Dendritic cell treated with granulocyte-macrophage colony-stimulating factor and Interleukin-4, amounts not matched to agents 40 ng/mL and 50 ng/mL, for 4 days (primary cell): Measurements from ENCODE around the gene PTOV1.

Experiments
- H3K27ac Mint-ChIP-seq: one replicate; pipeline ENCODE4 v1.8.0; 2022; ENCODE audit warnings: mild to moderate bottlenecking, mixed read lengths
- H3K27me3 Mint-ChIP-seq: one replicate; pipeline ENCODE4 v1.8.0; 2022; ENCODE audit warnings: mild to moderate bottlenecking, mixed read lengths
- H3K36me3 Mint-ChIP-seq: one replicate; pipeline ENCODE4 v1.8.0; 2022; ENCODE audit warnings: low read depth, mixed read lengths
- H3K4me1 Mint-ChIP-seq: one replicate; pipeline ENCODE4 v1.8.0; 2022; ENCODE audit warnings: low read depth, mixed read lengths
- H3K4me3 Mint-ChIP-seq: one replicate; pipeline ENCODE4 v1.8.0; 2022; ENCODE audit warnings: mild to moderate bottlenecking, moderate library complexity, mixed read lengths
- H3K9me3 Mint-ChIP-seq: one replicate; pipeline ENCODE4 v1.8.0; 2022; ENCODE audit warnings: mixed read lengths
- intact Hi-C: fragments of 100-400 bp; cut with micrococcal nuclease; formaldehyde crosslinking; loops from one replicate; pipeline ENCODE4 v1.15.0; 2022

PTOV1 gene

DNA sequence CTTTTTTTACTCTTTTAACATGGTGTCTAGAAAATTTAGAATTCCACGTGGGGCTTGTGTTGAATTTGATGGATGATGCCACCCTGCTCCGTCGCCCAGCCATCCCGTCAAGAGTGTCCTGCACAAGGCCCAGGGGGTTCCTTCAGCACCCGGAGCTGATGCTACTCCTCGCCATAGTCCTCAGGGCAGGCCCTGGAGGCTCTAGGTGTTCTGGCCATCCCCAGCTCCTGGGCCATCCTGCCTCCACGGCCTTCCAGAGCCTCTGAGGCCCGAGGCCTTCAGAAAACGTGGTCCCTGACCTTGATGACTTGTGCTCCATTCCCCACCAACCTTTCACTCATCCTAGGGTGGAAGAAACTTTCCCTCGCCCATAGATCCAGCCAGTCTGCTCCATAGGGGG, 22.9 kb downstream of the PTOV1 start:
- no peaks in the 10 kb centered on the region for H3K36me3 Mint-ChIP-seq
- H3K4me3 Mint-ChIP-seq, result no peak overlapping the region
- peaks cover 57% of the 10 kb centered on the region for H3K4me1 Mint-ChIP-seq
- no peaks in the 10 kb centered on the region for H3K27me3 Mint-ChIP-seq
- no peaks in the 10 kb centered on the region for H3K9me3 Mint-ChIP-seq
- peak overlapping the region; percentile 7 for H3K27ac Mint-ChIP-seq
- intact Hi-C loops, result no loop called here

DNA sequence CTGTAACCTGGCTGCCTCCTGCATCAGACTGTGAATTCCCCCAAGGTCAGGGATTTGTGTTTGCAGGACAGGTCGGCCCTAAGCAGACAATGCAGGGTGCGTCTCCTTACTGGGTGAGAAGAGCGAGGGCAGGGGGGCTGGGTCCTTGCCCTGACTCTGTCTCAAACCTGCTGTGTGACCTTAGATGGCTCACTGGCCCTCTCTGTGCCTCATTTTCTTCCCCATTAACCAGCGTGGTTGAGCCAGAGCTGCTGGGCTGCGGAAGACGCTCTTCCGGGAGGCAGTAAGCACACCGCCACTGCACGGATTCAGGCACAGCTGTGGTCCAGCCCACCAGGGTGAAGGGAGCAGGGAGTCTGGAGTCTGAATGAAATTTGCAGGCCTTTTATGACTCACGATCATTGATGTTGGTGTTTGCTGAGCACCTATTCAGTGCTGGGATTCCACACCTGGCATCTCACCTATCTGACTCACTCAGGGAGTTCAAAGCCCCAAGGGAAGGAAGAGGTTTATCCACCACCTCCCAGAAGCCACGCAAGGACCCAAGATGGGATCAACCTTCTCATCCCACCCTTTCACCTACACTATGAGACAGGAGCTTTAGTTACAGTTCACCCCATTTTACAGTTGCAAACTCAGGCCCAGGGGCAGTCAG, 23.7 kb downstream of the PTOV1 start:
- no peak overlapping the region for H3K4me3 Mint-ChIP-seq
- peaks cover 64% of the 10 kb centered on the region for H3K4me1 Mint-ChIP-seq
- H3K27me3 Mint-ChIP-seq, result no peaks in the 10 kb centered on the region
- intact Hi-C loops, result no loop called here
- H3K9me3 Mint-ChIP-seq, result no peaks in the 10 kb centered on the region
- peak overlapping the region; percentile 7 for H3K27ac Mint-ChIP-seq
- H3K36me3 Mint-ChIP-seq, result no peaks in the 10 kb centered on the region

DNA sequence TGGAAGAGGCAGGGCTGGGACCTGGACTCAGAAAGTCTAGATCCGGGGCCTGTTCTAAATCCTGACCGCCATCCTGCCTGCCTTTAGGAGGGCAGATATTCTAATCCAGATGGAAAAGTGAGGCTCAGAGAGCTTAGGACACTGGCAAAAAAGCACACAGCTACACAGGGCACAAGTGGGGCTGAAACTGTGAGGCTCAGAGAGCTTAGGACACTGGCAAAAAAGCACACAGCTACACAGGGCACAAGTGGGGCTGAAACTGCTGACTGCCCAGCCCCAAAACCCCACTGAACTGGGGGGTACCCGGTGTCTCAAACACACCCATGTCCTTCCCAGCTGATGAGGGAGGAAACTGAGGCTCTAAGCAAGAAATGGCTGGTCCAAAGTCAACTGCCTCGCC, 24.2 kb downstream of the PTOV1 start:
- H3K27me3 Mint-ChIP-seq, result no peaks in the 10 kb centered on the region
- H3K4me1 Mint-ChIP-seq, result peaks cover 67% of the 10 kb centered on the region
- no peaks in the 10 kb centered on the region for H3K9me3 Mint-ChIP-seq
- H3K36me3 Mint-ChIP-seq, result no peaks in the 10 kb centered on the region
- intact Hi-C loops, result no loop called here
- no peak overlapping the region for H3K4me3 Mint-ChIP-seq
- no peak overlapping the region for H3K27ac Mint-ChIP-seq

DNA sequence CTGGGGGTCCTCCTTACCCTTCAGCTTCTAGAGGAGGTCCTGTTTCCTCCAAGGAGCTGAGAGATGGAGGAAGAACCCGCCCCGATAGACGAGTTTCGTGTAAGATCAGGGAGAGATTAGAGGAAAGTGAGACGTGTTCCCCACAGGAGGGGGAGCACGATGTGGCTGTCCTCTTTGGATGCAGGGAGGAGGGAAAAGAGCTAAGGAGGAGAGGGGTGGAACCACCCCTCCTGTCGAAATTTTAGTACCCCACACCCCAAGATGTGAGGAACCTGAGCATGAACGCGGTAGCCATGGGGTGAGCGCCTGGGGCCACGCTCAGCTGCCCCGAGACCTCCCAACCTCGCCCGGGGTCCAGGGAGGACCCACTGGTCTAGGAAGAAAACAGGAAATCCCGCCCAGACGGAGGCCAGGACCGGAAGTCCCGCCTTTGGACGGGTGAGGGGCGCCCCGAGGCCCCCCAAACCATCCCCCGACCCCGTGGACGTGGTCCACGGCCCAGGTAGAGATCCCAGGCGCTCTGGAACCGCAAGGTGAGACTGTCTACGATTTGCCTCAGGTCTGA, 25.0 kb downstream of the PTOV1 start:
- no peaks in the 10 kb centered on the region for H3K9me3 Mint-ChIP-seq
- intact Hi-C loops, result loop anchor here (2.0 kb wide), 1 partner anchor 63 kb away; the partner anchor contains the start of gene FUZ
- H3K36me3 Mint-ChIP-seq, result no peaks in the 10 kb centered on the region
- peaks cover 75% of the 10 kb centered on the region for H3K4me1 Mint-ChIP-seq
- H3K4me3 Mint-ChIP-seq, result no peak overlapping the region
- H3K27ac Mint-ChIP-seq, result no peak overlapping the region
- no peaks in the 10 kb centered on the region for H3K27me3 Mint-ChIP-seq

DNA sequence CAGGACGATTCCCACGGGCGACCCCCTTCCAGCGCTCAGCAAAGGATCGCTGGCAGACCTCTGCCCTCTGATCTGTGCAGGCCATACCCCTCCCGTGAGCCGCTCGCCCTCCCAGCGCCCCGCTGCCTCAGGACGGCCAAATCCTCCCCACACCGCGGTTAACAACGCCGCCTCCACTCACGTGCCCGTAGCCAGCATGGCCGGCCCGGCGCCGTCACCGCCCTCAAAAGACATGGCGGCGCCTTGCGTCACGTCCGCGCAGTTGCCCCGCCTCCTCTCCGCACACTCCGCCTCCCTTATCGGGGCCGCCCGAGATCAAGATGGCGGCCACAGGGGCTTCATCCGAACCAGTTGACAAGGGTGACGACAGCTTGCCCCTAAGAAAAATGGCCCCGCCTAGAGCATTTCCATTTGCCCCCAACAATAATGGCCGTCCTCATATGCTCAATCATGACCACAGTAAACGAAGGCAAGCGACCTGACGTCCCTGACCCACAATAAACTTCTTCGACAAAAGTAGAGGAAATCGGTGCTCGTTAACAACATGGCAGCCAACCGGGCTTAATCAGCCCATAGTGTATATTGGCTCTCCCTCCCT, 25.6 kb downstream of the PTOV1 start:
- no peaks in the 10 kb centered on the region for H3K36me3 Mint-ChIP-seq
- no peaks in the 10 kb centered on the region for H3K27me3 Mint-ChIP-seq
- H3K27ac Mint-ChIP-seq, result no peak overlapping the region
- no peaks in the 10 kb centered on the region for H3K9me3 Mint-ChIP-seq
- H3K4me3 Mint-ChIP-seq, result no peak overlapping the region
- H3K4me1 Mint-ChIP-seq, result peaks cover 78% of the 10 kb centered on the region
- intact Hi-C loops, result loop anchor here (1.0 to 2.0 kb wide), 2 partner anchors 9 to 64 kb away; partner anchors contain the start of genes FUZ and PNKP

DNA sequence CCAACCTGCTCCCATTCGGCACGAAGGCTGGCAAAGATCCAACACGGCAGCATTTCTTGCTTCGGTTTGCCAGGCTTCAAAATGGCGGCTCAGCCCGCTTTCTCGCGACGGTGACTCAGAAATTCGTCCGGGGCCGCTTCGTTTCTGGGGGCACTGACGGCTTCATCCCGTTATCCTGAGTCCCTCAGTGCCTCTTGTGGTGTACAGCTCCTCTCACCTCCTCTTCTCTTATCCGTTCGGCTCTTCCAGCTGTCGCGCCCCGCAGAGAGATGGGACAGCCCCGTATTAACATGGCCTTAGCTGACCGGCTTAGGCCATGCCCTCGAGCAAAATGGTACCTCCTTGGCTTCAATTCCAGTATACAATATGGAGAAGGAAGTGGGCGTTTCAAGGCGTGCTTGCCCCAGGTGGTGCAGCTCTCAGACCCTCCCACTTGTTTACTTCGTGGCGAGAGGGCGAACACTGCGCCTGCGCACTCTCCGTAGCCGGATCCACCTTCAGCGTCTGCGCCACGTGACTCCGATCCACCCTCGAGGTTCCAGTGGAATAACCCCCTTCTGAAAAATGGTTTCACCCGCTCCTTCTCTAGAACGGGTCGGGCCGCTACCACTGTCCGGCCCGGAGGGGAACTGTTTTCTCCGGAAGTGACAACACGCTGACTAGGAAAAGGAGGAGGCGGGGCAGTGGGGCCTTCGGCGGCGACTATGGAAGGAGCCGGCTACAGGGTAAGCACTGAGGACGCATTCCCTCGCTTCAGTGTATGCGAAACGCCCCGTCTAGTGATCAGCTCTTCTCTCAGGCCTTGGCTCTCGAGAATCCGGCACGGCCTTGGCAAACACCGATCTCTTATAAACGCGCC, 26.3 kb downstream of the PTOV1 start, which contains the start of the genes AKT1S1 and TBC1D17:
Gene AKT1S1, minus strand, starts transcription at position 336 of the 859 bp plus-strand sequence. CDS start 4,060 bp downstream, outside the sequence.
Gene TBC1D17, plus strand, starts transcription at position 683 of the 859 bp plus-strand sequence. Its CDS starts 22 bp downstream, at position 705.
- intact Hi-C loops, result loop anchor here (1.0 to 2.0 kb wide), 2 partner anchors 10 to 64 kb away; partner anchors contain the start of genes FUZ and PNKP
- Mint-ChIP-seq H3K36me3 (no peaks in the 10 kb centered on the region), H3K9me3 (no peaks in the 10 kb centered on the region), H3K27me3 (no peaks in the 10 kb centered on the region), H3K4me1 (peaks cover 78% of the 10 kb centered on the region), H3K4me3 (no peak within 1 kb of the TSS), H3K27ac (no peak within 1 kb of the TSS)

DNA sequence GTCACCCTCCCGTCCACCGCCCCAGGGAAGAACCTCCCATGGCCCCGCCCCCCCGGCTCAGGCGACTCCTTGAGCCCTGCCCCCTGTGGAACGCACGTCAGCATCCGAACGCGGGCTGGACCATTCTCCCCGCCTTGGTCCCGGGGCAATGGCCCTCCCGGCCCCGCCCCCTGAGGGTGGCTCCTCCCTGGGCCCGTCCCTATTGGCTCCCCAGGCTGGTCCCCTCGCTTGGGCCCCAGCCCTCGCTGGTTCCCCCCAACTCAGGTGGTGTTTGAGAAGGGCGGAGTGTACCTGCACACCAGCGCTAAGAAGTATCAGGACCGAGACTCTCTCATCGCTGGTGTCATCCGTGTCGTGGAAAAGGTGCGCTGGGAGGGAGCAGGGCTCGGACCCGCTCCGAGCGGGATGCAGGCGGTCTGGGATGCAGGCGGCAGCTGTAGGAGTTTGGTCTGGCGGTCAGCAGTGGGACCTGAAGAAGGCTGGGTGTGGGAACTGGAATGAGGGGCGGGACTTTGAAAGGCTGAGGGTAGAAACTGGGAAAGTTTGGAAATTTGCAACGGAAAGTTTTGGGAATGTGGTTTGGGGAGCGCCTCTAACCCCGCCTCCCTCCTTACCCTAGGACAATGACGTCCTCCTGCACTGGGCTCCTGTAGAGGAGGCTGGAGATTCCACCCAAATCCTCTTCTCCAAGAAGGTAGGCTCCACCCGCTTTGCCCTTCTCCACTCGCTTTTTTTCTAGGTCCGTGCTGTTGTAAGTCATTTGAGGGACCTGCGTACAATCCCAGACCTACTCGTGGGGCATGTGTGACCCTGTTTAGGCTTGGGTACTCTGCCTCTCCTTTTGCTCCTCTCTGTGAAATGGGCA, 27.2 kb downstream of the PTOV1 start:
- no peak overlapping the region for H3K4me3 Mint-ChIP-seq
- H3K27me3 Mint-ChIP-seq, result no peaks in the 10 kb centered on the region
- H3K27ac Mint-ChIP-seq, result no peak overlapping the region
- intact Hi-C loops, result loop anchor here (1.0 to 2.0 kb wide), 2 partner anchors 11 to 65 kb away; partner anchors contain the start of genes FUZ and PNKP
- peaks cover 76% of the 10 kb centered on the region for H3K4me1 Mint-ChIP-seq
- no peaks in the 10 kb centered on the region for H3K36me3 Mint-ChIP-seq
- no peaks in the 10 kb centered on the region for H3K9me3 Mint-ChIP-seq

DNA sequence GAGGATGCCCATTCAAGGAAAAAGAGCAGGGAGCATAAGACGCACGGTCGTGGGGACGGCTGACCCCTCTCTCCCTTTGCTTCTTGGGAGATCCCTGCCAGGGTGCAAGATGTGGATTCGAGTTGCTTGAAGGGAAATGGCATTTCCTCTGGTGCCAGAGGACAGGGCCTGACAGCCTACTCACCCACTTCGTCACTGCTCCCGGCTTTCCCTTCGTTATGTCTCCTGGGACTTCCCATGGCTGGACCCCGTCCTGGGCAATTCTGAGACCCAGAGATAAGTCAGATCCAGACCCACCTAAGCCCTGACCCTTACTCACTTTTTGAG, 27.7 kb downstream of the PTOV1 start:
- no peaks in the 10 kb centered on the region for H3K27me3 Mint-ChIP-seq
- no peak overlapping the region for H3K27ac Mint-ChIP-seq
- no peaks in the 10 kb centered on the region for H3K36me3 Mint-ChIP-seq
- no peak overlapping the region for H3K4me3 Mint-ChIP-seq
- intact Hi-C loops, result no loop called here
- H3K9me3 Mint-ChIP-seq, result no peaks in the 10 kb centered on the region
- H3K4me1 Mint-ChIP-seq, result peaks cover 76% of the 10 kb centered on the region

DNA sequence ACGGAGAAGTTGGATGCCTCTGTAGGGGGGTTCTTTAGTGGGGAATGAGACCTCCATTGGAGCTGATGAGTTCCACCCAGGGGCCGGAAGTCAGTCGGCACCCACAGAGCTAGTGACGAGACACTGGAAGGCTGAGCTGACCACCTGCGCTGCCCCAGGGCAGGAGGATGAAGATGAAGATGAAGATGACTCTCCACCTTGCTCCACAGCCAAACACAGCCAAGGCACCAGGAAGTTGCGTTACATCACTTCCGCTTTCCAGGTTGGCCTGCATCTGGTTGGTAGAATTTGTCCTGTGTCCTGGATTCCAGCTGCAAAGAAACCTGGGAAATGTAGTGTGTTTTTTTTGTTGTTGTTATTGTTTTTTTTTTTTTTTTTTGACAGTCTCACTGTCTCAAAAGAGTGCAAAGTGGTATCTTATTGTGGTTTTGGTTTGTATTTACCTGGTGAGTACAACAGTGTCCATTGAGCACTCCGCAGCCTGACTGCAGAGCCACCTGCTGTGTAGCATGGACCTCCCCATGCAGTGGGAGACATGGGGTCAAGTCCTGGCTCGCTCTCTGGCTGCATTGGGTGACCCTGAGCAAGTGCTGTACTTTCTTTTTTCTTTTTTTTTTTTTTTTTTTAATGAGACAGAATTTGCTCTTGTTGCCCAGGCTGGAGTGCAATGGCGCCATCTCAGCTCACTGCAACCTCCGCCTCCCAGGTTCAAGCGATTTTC, 28.4 kb downstream of the PTOV1 start:
- Mint-ChIP-seq H3K4me3 (no peak overlapping the region), H3K27me3 (no peaks in the 10 kb centered on the region), H3K27ac (no peak overlapping the region), H3K9me3 (no peaks in the 10 kb centered on the region), H3K36me3 (no peaks in the 10 kb centered on the region), H3K4me1 (peaks cover 76% of the 10 kb centered on the region)
- intact Hi-C loops, result no loop called here

DNA sequence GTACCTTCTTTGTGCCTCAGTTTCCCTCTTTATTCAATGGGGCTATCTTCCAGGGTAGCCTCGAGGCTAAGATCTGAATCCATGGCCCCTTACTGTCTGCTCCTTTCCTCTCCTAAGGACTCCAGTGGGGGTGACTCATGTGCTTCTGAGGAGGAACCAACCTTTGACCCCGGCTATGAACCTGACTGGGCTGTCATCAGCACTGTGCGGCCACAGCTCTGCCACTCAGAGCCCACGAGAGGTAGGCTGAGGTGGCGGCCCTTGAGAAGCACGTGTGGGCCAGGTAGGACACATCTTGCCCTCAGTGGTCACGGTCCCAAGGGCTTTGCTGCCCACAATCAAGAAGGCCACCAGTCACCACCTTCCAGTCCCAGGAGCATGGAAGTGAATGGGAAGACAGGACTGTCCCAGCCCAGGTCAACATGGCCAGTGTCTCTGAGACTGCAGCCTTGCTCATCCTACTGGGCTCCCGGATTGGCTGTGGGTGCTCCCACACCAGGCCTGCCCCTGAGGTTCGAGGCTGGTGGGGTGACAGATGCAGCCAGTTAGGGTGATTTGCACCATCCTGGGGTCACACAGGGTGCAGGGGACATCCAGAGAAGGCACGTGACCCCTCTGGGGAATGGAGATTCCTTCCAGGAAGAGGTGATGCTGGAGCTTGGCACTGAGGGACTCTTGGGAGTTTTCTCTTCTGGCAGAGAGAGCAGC, 29.4 kb downstream of the PTOV1 start:
- Mint-ChIP-seq H3K9me3 (no peaks in the 10 kb centered on the region), H3K4me3 (no peak overlapping the region), H3K27ac (peak overlapping the region; percentile 68), H3K36me3 (no peaks in the 10 kb centered on the region), H3K4me1 (peaks cover 72% of the 10 kb centered on the region), H3K27me3 (no peaks in the 10 kb centered on the region)
- intact Hi-C loops, result no loop called here

DNA sequence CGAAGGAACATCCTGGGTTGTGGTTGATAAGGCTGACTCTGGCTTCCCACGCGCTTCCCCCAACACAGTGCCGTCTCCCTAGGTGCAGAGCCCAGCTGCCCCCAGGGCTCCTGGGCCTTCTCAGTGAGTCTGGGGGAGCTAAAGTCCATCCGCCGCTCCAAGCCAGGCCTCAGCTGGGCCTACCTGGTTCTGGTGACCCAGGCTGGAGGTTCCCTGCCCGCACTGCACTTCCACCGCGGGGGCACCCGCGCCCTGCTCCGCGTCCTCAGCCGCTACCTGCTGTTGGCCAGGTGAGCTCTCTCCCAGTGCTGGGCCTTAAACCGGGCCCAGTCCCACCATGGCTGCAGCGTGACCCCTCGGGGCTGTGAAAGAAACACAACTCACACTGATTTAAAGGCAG, 30.2 kb downstream of the PTOV1 start:
- H3K4me3 Mint-ChIP-seq, result no peak overlapping the region
- peaks cover 65% of the 10 kb centered on the region for H3K4me1 Mint-ChIP-seq
- H3K27ac Mint-ChIP-seq, result peak overlapping the region; percentile 64
- no peaks in the 10 kb centered on the region for H3K9me3 Mint-ChIP-seq
- intact Hi-C loops, result no loop called here
- no peaks in the 10 kb centered on the region for H3K27me3 Mint-ChIP-seq
- H3K36me3 Mint-ChIP-seq, result no peaks in the 10 kb centered on the region

DNA sequence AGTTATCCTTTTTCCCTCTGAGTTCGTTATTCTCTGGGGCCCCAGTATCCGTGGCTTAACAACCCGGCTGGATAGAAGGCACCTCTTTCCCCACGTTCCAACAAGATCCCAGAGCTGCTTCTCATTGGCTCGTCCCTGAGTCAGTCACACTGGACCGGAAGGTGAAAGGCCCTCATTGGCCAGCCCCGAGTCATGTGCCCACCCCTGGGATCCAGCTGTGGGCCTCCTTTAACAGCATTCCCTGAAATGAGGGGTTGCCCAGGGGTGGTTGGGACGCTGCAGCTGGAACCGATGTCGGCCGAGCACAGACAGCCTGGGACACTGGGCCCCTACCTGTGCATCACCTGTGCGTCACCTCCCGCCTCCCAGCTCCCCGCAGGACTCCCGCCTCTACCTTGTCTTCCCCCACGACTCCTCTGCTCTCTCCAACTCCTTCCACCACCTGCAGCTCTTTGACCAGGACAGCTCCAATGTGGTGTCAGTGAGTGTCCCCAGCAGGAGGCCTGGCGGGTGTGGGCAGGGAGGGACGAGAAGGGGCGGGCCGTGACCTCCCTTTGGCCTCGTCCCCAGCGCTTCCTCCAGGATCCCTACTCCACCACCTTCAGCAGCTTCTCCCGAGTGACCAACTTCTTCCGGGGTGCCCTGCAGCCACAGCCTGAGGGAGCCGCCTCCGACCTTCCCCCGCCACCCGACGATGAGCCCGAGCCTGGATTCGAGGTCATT, 30.9 kb downstream of the PTOV1 start:
- intact Hi-C loops, result no loop called here
- no peaks in the 10 kb centered on the region for H3K9me3 Mint-ChIP-seq
- H3K36me3 Mint-ChIP-seq, result no peaks in the 10 kb centered on the region
- H3K4me3 Mint-ChIP-seq, result no peak overlapping the region
- peaks cover 67% of the 10 kb centered on the region for H3K4me1 Mint-ChIP-seq
- no peaks in the 10 kb centered on the region for H3K27me3 Mint-ChIP-seq
- H3K27ac Mint-ChIP-seq, result peak overlapping the region; percentile 64
